Measurements from ENCODE around the gene VRK1.

DNA sequence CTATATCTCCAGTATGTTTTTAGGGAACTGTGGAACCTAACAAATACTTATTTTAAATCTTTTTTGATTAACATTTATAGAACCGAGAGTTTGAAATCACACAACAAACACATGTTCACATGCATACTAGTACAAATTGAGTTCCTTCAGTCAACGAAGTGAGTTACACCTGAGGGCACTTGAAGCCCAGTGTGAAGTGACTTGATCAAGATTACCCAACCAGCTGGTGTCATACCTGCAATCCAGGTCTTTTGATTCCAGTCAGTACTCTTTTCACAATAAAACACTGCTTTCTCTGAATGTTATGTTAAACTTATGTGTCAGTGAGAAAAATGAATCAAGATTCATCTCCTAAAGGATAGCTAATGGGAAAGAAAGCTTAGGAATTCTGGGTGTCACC is 35.2 kb downstream of the VRK1 start:
- TF ChIP-seq, protein P1, sequence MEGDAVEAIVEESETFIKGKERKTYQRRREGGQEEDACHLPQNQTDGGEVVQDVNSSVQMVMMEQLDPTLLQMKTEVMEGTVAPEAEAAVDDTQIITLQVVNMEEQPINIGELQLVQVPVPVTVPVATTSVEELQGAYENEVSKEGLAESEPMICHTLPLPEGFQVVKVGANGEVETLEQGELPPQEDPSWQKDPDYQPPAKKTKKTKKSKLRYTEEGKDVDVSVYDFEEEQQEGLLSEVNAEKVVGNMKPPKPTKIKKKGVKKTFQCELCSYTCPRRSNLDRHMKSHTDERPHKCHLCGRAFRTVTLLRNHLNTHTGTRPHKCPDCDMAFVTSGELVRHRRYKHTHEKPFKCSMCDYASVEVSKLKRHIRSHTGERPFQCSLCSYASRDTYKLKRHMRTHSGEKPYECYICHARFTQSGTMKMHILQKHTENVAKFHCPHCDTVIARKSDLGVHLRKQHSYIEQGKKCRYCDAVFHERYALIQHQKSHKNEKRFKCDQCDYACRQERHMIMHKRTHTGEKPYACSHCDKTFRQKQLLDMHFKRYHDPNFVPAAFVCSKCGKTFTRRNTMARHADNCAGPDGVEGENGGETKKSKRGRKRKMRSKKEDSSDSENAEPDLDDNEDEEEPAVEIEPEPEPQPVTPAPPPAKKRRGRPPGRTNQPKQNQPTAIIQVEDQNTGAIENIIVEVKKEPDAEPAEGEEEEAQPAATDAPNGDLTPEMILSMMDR (IDR thresholded peaks at IDR 0.05; ENCODE audit: borderline replicate concordance, extremely low read depth, low read length, poor library complexity, severe bottlenecking) = no peak
- no peak for TF ChIP-seq EZH2 (IDR thresholded peaks at IDR 0.05; ENCODE audit: borderline replicate concordance, low read depth, low read length, severe bottlenecking)

Measured in DND-41 (cell line).